Fibroblast of peridontal ligament (primary cell): Measurements from ENCODE around the gene AHSA1.

Experiments
- DNase-seq: peaks from one replicate; pipeline ENCODE4 v3.0.0-alpha.2; 2010; ENCODE audit errors: extremely low read depth

AHSA1 gene

DNA sequence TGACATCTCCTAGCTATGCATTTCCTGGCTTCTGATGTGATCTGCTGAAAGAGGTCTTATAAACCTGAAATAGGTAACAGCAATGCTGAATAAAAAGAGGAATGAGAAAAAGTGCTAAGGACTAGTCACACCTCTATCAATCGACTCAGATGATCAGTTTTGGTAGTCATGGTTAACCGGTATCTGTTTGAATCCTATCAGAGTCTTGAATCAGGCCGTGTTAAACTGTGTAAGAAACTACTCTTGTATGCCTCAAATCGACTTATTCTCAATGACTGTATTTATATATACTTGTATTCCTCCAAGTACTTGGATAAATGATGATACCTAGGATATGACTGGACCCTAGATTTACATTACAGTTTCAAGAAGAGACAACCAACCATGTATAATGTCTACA lies 51.5 kb downstream of the AHSA1 start:
- no peak for DNase-seq

DNA sequence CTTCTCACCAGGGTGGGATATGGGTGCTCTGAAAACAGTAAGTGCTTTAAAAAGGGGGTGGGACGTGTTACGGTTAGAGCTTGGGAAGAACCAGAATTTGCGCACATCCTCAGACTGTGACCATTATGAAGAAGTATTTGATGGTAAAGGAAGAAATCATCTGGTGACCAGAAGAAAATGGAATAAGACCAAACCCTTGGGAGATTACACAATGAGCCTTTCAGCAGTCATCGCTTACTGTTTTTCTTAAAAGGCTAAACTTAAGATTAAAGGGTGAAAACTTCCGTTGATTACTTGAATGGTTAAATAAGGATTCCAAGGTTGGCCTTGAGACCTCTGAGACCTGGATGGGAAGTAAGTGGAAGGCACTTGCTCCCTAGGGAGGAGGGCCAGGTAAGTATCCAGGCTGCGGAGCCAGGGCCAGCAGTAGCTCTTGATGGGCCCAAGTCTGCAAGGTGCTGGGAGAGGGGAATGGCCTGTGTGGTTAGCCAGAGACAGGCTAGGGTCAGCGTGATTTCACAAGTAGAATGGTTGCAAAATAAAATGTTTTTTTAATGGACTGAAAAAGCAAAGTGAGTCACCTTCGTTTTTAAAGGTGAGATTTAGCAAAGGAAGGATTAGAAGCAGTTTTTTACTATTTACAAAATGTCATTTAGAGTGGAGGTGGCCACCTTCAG lies 53.7 kb downstream of the AHSA1 start:
- DNase-seq, result no peak

DNA sequence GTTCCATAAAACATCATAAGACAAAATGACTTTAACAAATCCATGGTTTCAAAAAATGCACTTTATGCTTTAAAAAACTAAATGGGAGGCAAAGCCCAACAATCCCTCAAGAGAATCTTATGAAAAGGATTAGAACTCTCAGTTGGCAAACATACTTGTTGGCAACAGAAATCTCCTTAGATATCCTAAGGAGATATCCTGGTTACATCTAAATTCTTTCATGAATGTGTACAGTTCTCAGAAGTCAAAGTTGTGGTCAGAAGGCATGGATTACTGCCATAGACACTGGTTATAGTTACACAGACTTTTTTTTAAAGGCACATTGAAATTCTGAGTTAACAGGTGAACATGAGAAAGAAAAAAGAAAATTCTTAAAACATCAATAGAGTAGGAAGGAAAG lies 58.2 kb downstream of the AHSA1 start:
- peak; percentile 42 for DNase-seq
